CD14-positive monocyte (primary cell): ENCODE measurements around the gene SKIC2. TPM values are rescaled to one million over a fixed set of nuclear protein-coding genes. Genes with fewer than 3 reads are reported as not detected.
"Not testable (repeated sequence)": the region's sequence is repeated elsewhere in the genome, so short reads cannot be mapped to it uniquely, and the experiment has no call there.

ENCODE experiments used
- DNase-seq, 3 donors: peaks; one replicate each; pipeline ENCODE4 v3.0.0-alpha.2; 2011 to 2022
- H2AFZ ChIP-seq: 2 replicates; pipeline ENCODE4 v1.6.0; 2012; ENCODE audit warnings: mild to moderate bottlenecking, low read depth, low read length, inconsistent platforms; ENCODE audit not compliant: insufficient read depth, poor library complexity, severe bottlenecking
- H3K27ac ChIP-seq, 2 donors: 1 replicate in 1 of 2; 2 replicates in 1 of 2; pipeline ENCODE4 v1.5.1; 2012 to 2013; ENCODE audit warnings: low read length in 2 of 2, control low read depth in 1 of 2, inconsistent platforms in 1 of 2, low read depth in 1 of 2, mild to moderate bottlenecking in 1 of 2
- H3K27me3 ChIP-seq, 2 donors: one replicate each; pipeline versions ENCODE4 v1.6.0 to v1.6.1; 2011 to 2013; ENCODE audit warnings: low read length in 2 of 2; ENCODE audit not compliant: control insufficient read depth in 2 of 2, insufficient read depth in 2 of 2
- H3K36me3 ChIP-seq, 2 donors: replicated peaks in 1 of 2; 1 replicate in 1 of 2; 2 replicates in 1 of 2; pipeline versions ENCODE4 v1.5.1 to v1.6.1; 2012 to 2013; ENCODE audit warnings: low read length in 2 of 2, control low read depth in 1 of 2, inconsistent platforms in 1 of 2, mild to moderate bottlenecking in 1 of 2; ENCODE audit not compliant: insufficient read depth in 2 of 2, control insufficient read depth in 1 of 2
- H3K4me1 ChIP-seq, 2 donors: 1 replicate in 1 of 2; 2 replicates in 1 of 2; pipeline versions ENCODE4 v1.5.1 to v1.6.1; 2012 to 2013; ENCODE audit warnings: low read length in 2 of 2, control low read depth in 1 of 2, inconsistent platforms in 1 of 2, mild to moderate bottlenecking in 1 of 2, moderate library complexity in 1 of 2; ENCODE audit not compliant: insufficient read depth in 2 of 2, control insufficient read depth in 1 of 2
- H3K4me2 ChIP-seq: replicated peaks from 2 replicates; pipeline ENCODE3; 2012; ENCODE audit warnings: low read length, moderate library complexity, mild to moderate bottlenecking; ENCODE audit not compliant: poor library complexity, severe bottlenecking; ENCODE audit errors: extremely low read depth
- H3K4me3 ChIP-seq, 3 experiments: fragments of 200-600 bp in 1 of 3; sonication (generic) in 1 of 3; replicated peaks in 1 of 3; 1 replicate in 2 of 3; 2 replicates in 1 of 3; pipeline ENCODE4 v1.5.1; 2011 to 2013; ENCODE audit warnings: low read length in 3 of 3, mild to moderate bottlenecking in 3 of 3, control low read depth in 2 of 3, low read depth in 2 of 3, inconsistent platforms in 1 of 3, moderate library complexity in 1 of 3
- H3K79me2 ChIP-seq: 2 replicates; pipeline ENCODE4 v1.6.0; 2012; ENCODE audit warnings: mild to moderate bottlenecking, control low read depth, inconsistent platforms, low read length, moderate library complexity; ENCODE audit not compliant: insufficient read depth
- H3K9ac ChIP-seq: 2 replicates; pipeline ENCODE4 v1.6.0; 2017; ENCODE audit warnings: low read length, mild to moderate bottlenecking; ENCODE audit not compliant: insufficient read depth, poor library complexity, severe bottlenecking
- H3K9me3 ChIP-seq, 2 donors: replicated peaks in 1 of 2; 1 replicate in 1 of 2; 2 replicates in 1 of 2; pipeline versions ENCODE4 v1.5.1 to v1.6.1; 2012 to 2013; ENCODE audit warnings: low read length in 2 of 2, control low read depth in 1 of 2; ENCODE audit not compliant: control insufficient read depth in 1 of 2, insufficient read depth in 1 of 2
- H4K20me1 ChIP-seq: 2 replicates; pipeline ENCODE4 v1.6.0; 2012; ENCODE audit warnings: mild to moderate bottlenecking, low read length, control low read depth, moderate library complexity; ENCODE audit not compliant: insufficient read depth
- H3K27ac Mint-ChIP-seq, 7 donors: one replicate each; pipeline ENCODE4 v1.8.0; 2020; ENCODE audit warnings: mild to moderate bottlenecking in 7 of 7, mixed read lengths in 7 of 7, moderate library complexity in 6 of 7, inconsistent platforms in 2 of 7
- H3K27me3 Mint-ChIP-seq, 3 donors: one replicate each; pipeline ENCODE4 v1.8.0; 2021 to 2022; ENCODE audit warnings: low read depth in 3 of 3, mild to moderate bottlenecking in 3 of 3, mixed read lengths in 3 of 3, moderate library complexity in 3 of 3, inconsistent platforms in 1 of 3
- H3K36me3 Mint-ChIP-seq, 2 donors: one replicate each; pipeline ENCODE4 v1.8.0; 2020; ENCODE audit warnings: mixed read lengths in 2 of 2, inconsistent platforms in 1 of 2, mild to moderate bottlenecking in 1 of 2
- H3K4me1 Mint-ChIP-seq: one replicate; pipeline ENCODE4 v1.8.0; 2020; ENCODE audit warnings: mild to moderate bottlenecking, mixed read lengths
- H3K4me3 Mint-ChIP-seq, 2 donors: one replicate each; pipeline ENCODE4 v1.8.0; 2020; ENCODE audit warnings: mild to moderate bottlenecking in 2 of 2, mixed read lengths in 2 of 2, moderate library complexity in 1 of 2
- H3K9me3 Mint-ChIP-seq, 7 donors: one replicate each; pipeline ENCODE4 v1.8.0; 2020 to 2022; ENCODE audit warnings: mixed read lengths in 7 of 7, mild to moderate bottlenecking in 6 of 7, moderate library complexity in 6 of 7, inconsistent platforms in 2 of 7
- WGBS: methylation state at CpG from one replicate; pipeline ENCODE4 v1.1.5; 2013; ENCODE audit warnings: missing lambda C conversion rate; ENCODE audit not compliant: insufficient coverage; 5-methylcytosine and 5-hydroxymethylcytosine counted together
- intact Hi-C, 2 donors: fragments of 100-400 bp; cut with micrococcal nuclease; formaldehyde crosslinking; loops; one replicate each; pipeline versions ENCODE4 v1.15.0 to v1.15.1; 2023
- polyA plus RNA-seq, 3 donors: library from polyadenylated mRNA; depleted of rRNA in 1 of 3; unstranded in 2 of 3; stranded (reverse) in 1 of 3; fragments of 300-500 nt in 2 of 3; fragments of >200 nt in 1 of 3; fragmentation: Illumina TruSeq in 2 of 3; gene quantifications; 1 replicate in 2 of 3; 2 replicates in 1 of 3; pipeline ENCODE4 v1.2.3, GENCODE V29; 2012 to 2021
- small RNA-seq: library from RNA; depleted of rRNA; stranded (forward); fragments of <200 nt; gene quantifications from one replicate; pipeline ENCODE3, GENCODE V24; 2012; ENCODE audit warnings: low read depth; ENCODE audit not compliant: insufficient read length

SKIC2 gene
- polyA plus RNA-seq, 3 donors = 13.2 to 72.1 (median 13.2) TPM

- not testable (repeated sequence) for H3K9me3 ChIP-seq, H3K27ac Mint-ChIP-seq
These were observed 55.6 kb downstream of the SKIC2 start, which contains the start of gene C4B for GRCh38 chr6:32014547-32014946. C4B (plus strand) TSS chr6:32014795; CDS start chr6:32014846, 51 bp downstream.

More at GRCh38 chr6:32014547-32014946, 55.6 kb downstream of the SKIC2 start, which contains the start of gene C4B:
- H3K36me3 Mint-ChIP-seq, H3K27me3 Mint-ChIP-seq, DNase-seq, H3K27me3 ChIP-seq, H2AFZ ChIP-seq, H3K36me3 ChIP-seq, H3K9me3 Mint-ChIP-seq, intact Hi-C loops, H4K20me1 ChIP-seq, H3K27ac ChIP-seq, H3K4me3 Mint-ChIP-seq, H3K4me1 ChIP-seq, H3K4me2 ChIP-seq, H3K4me1 Mint-ChIP-seq, H3K79me2 ChIP-seq, H3K4me3 ChIP-seq, H3K9ac ChIP-seq: not testable (repeated sequence)
- no CpG with 5 or more reads among the region's 6 CpGs for WGBS

Small RNA genes within 50 kb of the gene (small RNA-seq; reads per million reads assigned to genes)
- not detected for gene AL645922.1

Other genes starting within 250 kb of the SKIC2 start
- not detected for gene LY6G6D, start 243.8 kb upstream of the SKIC2 start, polyA plus RNA-seq
- under 1 TPM in 1 of 3 donors, not detected in 2; 0.27 TPM for gene LY6G6C, start 237.4 kb upstream of the SKIC2 start, polyA plus RNA-seq
- gene MPIG6B, start 235.8 kb upstream of the SKIC2 start, polyA plus RNA-seq = under 1 TPM; 0.09 to 0.75 (median 0.68) TPM
- 10 to 100 TPM; 29.8 to 56.0 (median 30.6) TPM for gene DDAH2, start 229.9 kb upstream of the SKIC2 start, polyA plus RNA-seq
- 1,000 to 10,000 TPM in 2 of 3 donors, 100 to 1,000 TPM in 1; 676 to 1,304 (median 1,196) TPM for gene CLIC1, start 222.6 kb upstream of the SKIC2 start, polyA plus RNA-seq
- gene MSH5, start 219.2 kb upstream of the SKIC2 start, polyA plus RNA-seq = 10 to 100 TPM in 1 of 3 donors, 1 to 10 TPM in 1, under 1 TPM in 1; 0.58 to 31.2 (median 1.9) TPM
- gene SAPCD1, start 196.5 kb upstream of the SKIC2 start, polyA plus RNA-seq = 10 to 100 TPM in 1 of 3 donors, not detected in 2; 10.4 TPM
- under 1 TPM in 1 of 3 donors, not detected in 2; 0.57 TPM for gene VWA7, start 181.8 kb upstream of the SKIC2 start, polyA plus RNA-seq
- 10 to 100 TPM; 22.2 to 28.9 (median 27.3) TPM for gene VARS1, start 163.4 kb upstream of the SKIC2 start, polyA plus RNA-seq
- gene LSM2, start 152.2 kb upstream of the SKIC2 start, polyA plus RNA-seq = 10 to 100 TPM; 26.0 to 41.0 (median 40.0) TPM
- under 1 TPM; 0.53 to 0.72 (median 0.55) TPM for gene HSPA1L, start 143.9 kb upstream of the SKIC2 start, polyA plus RNA-seq
- gene HSPA1A, start 143.6 kb upstream of the SKIC2 start, polyA plus RNA-seq = 100 to 1,000 TPM; 144 to 215 (median 200) TPM
- gene HSPA1B, start 131.4 kb upstream of the SKIC2 start, polyA plus RNA-seq = 10 to 100 TPM in 1 of 3 donors, 1 to 10 TPM in 2; 3.4 to 81.4 (median 4.8) TPM
- gene NEU1, start 96.4 kb upstream of the SKIC2 start, polyA plus RNA-seq = 10 to 100 TPM; 70.2 to 89.5 (median 81.8) TPM
- under 1 TPM in 1 of 3 donors, not detected in 2; 0.09 TPM for gene SLC44A4, start 80.2 kb upstream of the SKIC2 start, polyA plus RNA-seq
- 10 to 100 TPM in 2 of 3 donors, 1 to 10 TPM in 1; 9.9 to 52.8 (median 16.0) TPM for gene EHMT2, start 61.5 kb upstream of the SKIC2 start, polyA plus RNA-seq
- gene ZBTB12, start 57.1 kb upstream of the SKIC2 start, polyA plus RNA-seq = under 1 TPM in 1 of 3 donors, not detected in 2; 0.11 TPM
- 1 to 10 TPM; 5.4 to 7.2 (median 6.5) TPM for gene C2, start 31.5 kb upstream of the SKIC2 start, polyA plus RNA-seq
- 1 to 10 TPM in 1 of 3 donors, under 1 TPM in 1, not detected in 1; 0.37 to 2.2 TPM for gene CFB, start 13.1 kb upstream of the SKIC2 start, polyA plus RNA-seq
- 10 to 100 TPM; 48.8 to 74.4 (median 61.4) TPM for gene NELFE, start 204 bp upstream of the SKIC2 start, polyA plus RNA-seq
- 10 to 100 TPM in 2 of 3 donors, 1 to 10 TPM in 1; 5.5 to 49.6 (median 10.4) TPM for gene DXO, start 13.0 kb downstream of the SKIC2 start, polyA plus RNA-seq
- gene C4A, start 22.9 kb downstream of the SKIC2 start, polyA plus RNA-seq = 10 to 100 TPM in 1 of 3 donors, not detected in 2; 12.6 TPM
- gene C4B, start 55.6 kb downstream of the SKIC2 start, polyA plus RNA-seq = 10 to 100 TPM in 1 of 3 donors, under 1 TPM in 1, not detected in 1; 0.18 to 11.6 TPM
- under 1 TPM in 1 of 3 donors, not detected in 2; 0.16 TPM for gene CYP21A2, start 79.2 kb downstream of the SKIC2 start, polyA plus RNA-seq
- 1 to 10 TPM in 1 of 3 donors, not detected in 2; 1.2 TPM for gene TNXB, start 150.2 kb downstream of the SKIC2 start, polyA plus RNA-seq
- gene ATF6B, start 169.1 kb downstream of the SKIC2 start, polyA plus RNA-seq = 100 to 1,000 TPM in 1 of 3 donors, 10 to 100 TPM in 2; 15.7 to 147 (median 17.8) TPM
- gene FKBPL, start 171.1 kb downstream of the SKIC2 start, polyA plus RNA-seq = 1 to 10 TPM; 1.2 to 2.4 (median 1.8) TPM
- not detected for gene PRRT1, start 192.8 kb downstream of the SKIC2 start, polyA plus RNA-seq
- 1 to 10 TPM; 1.4 to 4.0 (median 1.8) TPM for gene PPT2, start 195.0 kb downstream of the SKIC2 start, polyA plus RNA-seq
- gene EGFL8, start 205.4 kb downstream of the SKIC2 start, polyA plus RNA-seq = 1 to 10 TPM in 1 of 3 donors, under 1 TPM in 1, not detected in 1; 0.22 to 1.8 TPM
- 10 to 100 TPM in 2 of 3 donors, 1 to 10 TPM in 1; 9.9 to 34.4 (median 11.3) TPM for gene AGPAT1, start 216.9 kb downstream of the SKIC2 start, polyA plus RNA-seq
- 100 to 1,000 TPM in 1 of 3 donors, 10 to 100 TPM in 2; 62.2 to 108 (median 83.5) TPM for gene RNF5, start 219.2 kb downstream of the SKIC2 start, polyA plus RNA-seq
- 10 to 100 TPM in 1 of 3 donors, under 1 TPM in 1, not detected in 1; 0.60 to 55.0 TPM for gene AGER, start 225.1 kb downstream of the SKIC2 start, polyA plus RNA-seq
- 100 to 1,000 TPM in 1 of 3 donors, 1 to 10 TPM in 2; 1.9 to 201 (median 4.0) TPM for gene PBX2, start 231.0 kb downstream of the SKIC2 start, polyA plus RNA-seq
- 100 to 1,000 TPM in 2 of 3 donors, 10 to 100 TPM in 1; 86.1 to 340 (median 101) TPM for gene GPSM3, start 233.5 kb downstream of the SKIC2 start, polyA plus RNA-seq